ENCODE results near the gene GDF15. TPM values are rescaled to one million over a fixed set of nuclear protein-coding genes. Genes with fewer than 3 reads are reported as not detected.

The GDF15 gene
- total RNA-seq, 4 donors from 2014 or later = 0.57 to 0.89 (median 0.86) TPM; not detected in 1

DNA sequence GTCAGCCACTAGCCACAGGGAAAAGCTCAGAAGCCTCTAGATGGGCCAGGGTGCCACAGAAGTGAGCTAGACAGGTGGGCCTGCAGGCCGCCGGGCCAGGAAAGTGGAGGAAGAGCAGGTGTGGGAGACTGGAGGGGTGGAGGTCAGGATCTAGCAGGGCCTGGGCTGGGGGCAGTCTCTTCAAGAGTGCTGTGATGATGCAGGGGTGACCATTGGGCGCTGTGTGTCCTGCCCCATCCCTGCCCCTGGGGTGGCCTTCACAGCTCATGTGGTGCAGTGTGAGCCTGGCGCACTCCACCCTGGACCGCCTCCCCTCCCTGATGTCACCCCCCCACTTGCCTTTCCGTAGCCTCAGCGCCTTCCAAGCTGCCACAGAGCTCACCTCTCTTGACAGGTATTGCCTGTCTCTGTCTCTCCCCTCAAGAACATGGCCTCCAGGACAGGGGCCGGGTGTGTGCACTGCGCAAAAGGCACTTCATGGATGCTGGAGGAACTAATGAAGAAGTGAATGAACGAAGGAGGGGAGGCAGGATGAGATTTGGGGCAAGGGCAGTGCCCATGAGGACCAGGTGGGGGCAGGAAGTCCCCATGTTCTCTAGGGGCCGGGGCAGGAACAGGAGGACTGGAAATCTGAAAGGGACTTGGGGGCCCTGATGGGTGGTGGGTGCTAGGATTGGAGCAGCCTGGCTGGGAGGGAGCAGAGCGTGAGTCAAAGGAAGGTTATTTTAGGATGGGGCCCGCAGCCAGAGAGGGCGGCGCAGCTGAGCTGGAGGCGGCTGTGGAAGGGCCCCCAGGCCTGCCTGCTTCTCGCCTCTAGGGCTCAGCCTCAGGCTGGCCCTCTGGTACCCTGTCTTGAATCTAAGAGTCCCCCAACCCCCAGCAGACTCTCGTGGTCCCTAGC is 39.8 kb downstream of the GDF15 start:
- no peak for TF ChIP-seq POLR2A (IDR thresholded peaks at IDR 0.05)
- TF ChIP-seq POLR2AphosphoS5 (IDR thresholded peaks at IDR 0.05) = no peak
- TF ChIP-seq, protein P1, sequence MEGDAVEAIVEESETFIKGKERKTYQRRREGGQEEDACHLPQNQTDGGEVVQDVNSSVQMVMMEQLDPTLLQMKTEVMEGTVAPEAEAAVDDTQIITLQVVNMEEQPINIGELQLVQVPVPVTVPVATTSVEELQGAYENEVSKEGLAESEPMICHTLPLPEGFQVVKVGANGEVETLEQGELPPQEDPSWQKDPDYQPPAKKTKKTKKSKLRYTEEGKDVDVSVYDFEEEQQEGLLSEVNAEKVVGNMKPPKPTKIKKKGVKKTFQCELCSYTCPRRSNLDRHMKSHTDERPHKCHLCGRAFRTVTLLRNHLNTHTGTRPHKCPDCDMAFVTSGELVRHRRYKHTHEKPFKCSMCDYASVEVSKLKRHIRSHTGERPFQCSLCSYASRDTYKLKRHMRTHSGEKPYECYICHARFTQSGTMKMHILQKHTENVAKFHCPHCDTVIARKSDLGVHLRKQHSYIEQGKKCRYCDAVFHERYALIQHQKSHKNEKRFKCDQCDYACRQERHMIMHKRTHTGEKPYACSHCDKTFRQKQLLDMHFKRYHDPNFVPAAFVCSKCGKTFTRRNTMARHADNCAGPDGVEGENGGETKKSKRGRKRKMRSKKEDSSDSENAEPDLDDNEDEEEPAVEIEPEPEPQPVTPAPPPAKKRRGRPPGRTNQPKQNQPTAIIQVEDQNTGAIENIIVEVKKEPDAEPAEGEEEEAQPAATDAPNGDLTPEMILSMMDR (IDR thresholded peaks at IDR 0.05) = peak in 1 of 2 donors; percentile 9
- no peak for TF ChIP-seq EP300 (IDR thresholded peaks at IDR 0.05)
- H3K4me1 ChIP-seq = peaks cover 74% of the 10 kb centered on the region
- WGBS = 38% methylated on average over 14 of the region's 18 CpGs
- no peaks in the 10 kb centered on the region for H3K9me3 ChIP-seq
- H3K27me3 ChIP-seq = no peaks in the 10 kb centered on the region
- peak overlapping the region; percentile 65 for H3K27ac ChIP-seq
- peak in 1 of 2 donors; percentile 81 for DNase-seq (ENCODE audit: low spot score in 2 of 2)
- H3K36me3 ChIP-seq = no peaks in the 10 kb centered on the region
- H3K4me3 ChIP-seq = no peak overlapping the region

DNA sequence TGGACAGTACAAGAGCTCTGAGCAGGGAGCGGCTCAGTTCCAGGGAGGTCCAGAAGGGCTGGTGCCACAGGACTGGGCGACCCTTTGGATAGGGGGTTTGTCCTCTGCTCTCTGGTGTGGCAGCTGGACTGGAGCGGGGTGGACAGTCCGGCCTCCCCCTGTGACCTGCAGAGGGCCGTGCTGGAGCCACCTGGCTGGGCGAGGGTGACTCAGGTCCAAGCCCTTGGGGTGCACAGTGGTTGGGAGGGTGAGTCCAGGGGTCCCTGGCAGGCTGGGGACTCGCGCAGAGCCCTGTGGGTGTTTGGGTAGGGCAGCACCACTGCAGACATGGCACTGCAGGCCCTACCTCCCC is 40.4 kb downstream of the GDF15 start:
- Histone ChIP-seq H3K36me3 (no peaks in the 10 kb centered on the region), H3K4me3 (no peak overlapping the region), H3K9me3 (no peaks in the 10 kb centered on the region), H3K27me3 (no peaks in the 10 kb centered on the region), H3K4me1 (peaks cover 68% of the 10 kb centered on the region), H3K27ac (peak overlapping the region; percentile 65)
- DNase-seq (ENCODE audit: low spot score in 2 of 2) = no peak
- TF ChIP-seq POLR2A (IDR thresholded peaks at IDR 0.05) = no peak
- no peak for TF ChIP-seq POLR2AphosphoS5 (IDR thresholded peaks at IDR 0.05)
- TF ChIP-seq, protein P1 (IDR thresholded peaks at IDR 0.05) = no peak
- no peak for TF ChIP-seq EP300 (IDR thresholded peaks at IDR 0.05)
- 60% methylated on average over 1 of the region's 8 CpGs for WGBS

DNA sequence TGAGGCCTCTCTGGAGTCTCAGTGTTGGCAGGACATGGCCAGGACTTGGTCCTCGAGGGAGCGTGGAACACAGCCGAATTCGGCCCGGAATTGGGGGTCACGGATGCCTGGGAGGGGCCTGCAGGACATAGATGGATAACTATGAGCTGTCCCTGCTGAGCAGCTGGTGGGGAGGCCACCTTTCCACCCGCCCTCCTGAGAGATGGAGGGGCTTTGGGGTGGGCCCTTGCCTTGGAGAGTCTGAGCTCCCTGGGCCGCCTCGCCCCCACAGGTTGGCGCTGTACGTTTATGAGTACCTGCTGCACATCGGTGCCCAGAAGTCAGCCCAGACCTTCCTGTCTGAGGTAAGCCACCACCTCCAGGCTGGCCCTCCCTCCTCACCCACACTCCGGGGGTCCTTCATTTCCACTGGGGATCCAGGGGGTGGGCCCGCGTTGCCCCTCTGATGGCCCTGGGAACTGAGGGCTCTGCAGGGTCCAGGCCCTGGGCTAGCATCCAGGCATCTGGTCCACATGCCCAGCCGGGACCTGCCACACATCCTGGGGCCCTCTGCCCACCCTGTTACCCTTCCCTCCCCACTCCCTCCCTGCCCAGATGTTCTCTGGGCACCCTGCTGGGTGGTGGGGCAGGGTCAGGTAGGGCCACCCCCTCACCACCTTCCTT is 41.3 kb downstream of the GDF15 start:
- Histone ChIP-seq H3K36me3 (no peaks in the 10 kb centered on the region), H3K4me3 (no peak overlapping the region), H3K9me3 (no peaks in the 10 kb centered on the region), H3K27me3 (no peaks in the 10 kb centered on the region), H3K27ac (no peak overlapping the region), H3K4me1 (peaks cover 60% of the 10 kb centered on the region)
- 75% methylated on average over 2 of the region's 16 CpGs for WGBS
- DNase-seq (ENCODE audit: low spot score in 2 of 2) = no peak
- TF ChIP-seq POLR2AphosphoS5 (IDR thresholded peaks at IDR 0.05) (no peak), EP300 (IDR thresholded peaks at IDR 0.05) (no peak), POLR2A (IDR thresholded peaks at IDR 0.05) (no peak)
- TF ChIP-seq, protein P1 (IDR thresholded peaks at IDR 0.05) = no peak

DNA sequence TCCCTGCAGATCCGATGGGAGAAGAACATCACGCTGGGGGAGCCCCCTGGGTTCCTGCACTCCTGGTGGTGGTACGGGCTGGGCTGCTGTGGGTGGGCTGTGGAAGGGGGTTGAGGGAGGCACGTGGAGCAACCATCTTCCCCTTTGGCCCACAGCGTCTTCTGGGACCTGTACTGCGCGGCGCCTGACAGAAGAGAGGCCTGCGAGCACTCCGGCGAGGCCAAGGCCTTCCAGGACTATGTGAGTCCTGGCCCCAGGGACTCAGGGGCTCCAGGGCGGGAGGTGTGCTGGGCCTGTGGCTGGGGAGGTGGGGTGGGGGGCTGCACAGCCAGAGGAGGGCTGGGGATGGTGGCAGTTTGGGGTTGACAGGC is 41.8 kb downstream of the GDF15 start:
- H3K9me3 ChIP-seq = no peaks in the 10 kb centered on the region
- H3K36me3 ChIP-seq = no peaks in the 10 kb centered on the region
- TF ChIP-seq, protein P1 (IDR thresholded peaks at IDR 0.05) = no peak
- TF ChIP-seq POLR2A (IDR thresholded peaks at IDR 0.05) (no peak), EP300 (IDR thresholded peaks at IDR 0.05) (no peak), POLR2AphosphoS5 (IDR thresholded peaks at IDR 0.05) (no peak)
- no peaks in the 10 kb centered on the region for H3K27me3 ChIP-seq
- no peak overlapping the region for H3K4me3 ChIP-seq
- H3K27ac ChIP-seq = no peak overlapping the region
- peaks cover 55% of the 10 kb centered on the region for H3K4me1 ChIP-seq
- DNase-seq (ENCODE audit: low spot score in 2 of 2) = no peak
- 92% methylated on average over 10 of the region's 12 CpGs for WGBS

DNA sequence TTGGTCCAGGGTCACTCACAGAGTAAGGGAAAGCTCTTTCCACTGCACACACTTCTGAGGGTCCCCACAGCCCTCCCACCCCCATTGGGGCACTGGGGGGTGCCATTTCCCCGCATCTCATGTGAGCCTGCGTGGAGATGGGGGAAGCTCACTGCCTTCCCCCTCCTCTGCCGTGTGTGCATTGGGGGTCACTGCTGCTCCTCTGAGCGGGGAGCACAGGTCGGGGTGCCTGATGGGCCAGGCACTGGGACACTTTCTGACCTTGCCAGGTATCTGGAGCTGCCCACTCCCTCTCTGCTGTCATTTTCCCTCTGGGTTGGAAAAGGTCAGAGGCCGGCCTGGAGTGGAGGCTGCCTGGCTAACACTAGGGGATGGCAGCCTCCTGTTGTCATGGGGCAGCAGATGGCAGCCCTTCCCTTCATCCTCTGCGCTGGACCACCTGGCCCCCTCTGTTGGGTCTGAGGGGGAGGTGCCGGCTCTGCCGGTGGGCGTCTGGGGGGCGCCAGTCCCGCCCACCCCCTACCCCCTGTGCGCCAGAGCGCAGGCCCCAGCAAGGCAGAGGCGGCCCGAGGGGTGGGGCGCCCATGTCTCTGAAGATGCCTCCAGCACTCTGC is 42.3 kb downstream of the GDF15 start:
- peaks cover 58% of the 10 kb centered on the region for H3K4me1 ChIP-seq

More for the DNA sequence above, 42.3 kb downstream of the GDF15 start:
- no peak for DNase-seq (ENCODE audit: low spot score in 2 of 2)
- peak overlapping the region; percentile 79 for H3K27ac ChIP-seq
- 89% methylated on average over 8 of the region's 17 CpGs for WGBS
- no peaks in the 10 kb centered on the region for H3K9me3 ChIP-seq
- TF ChIP-seq POLR2AphosphoS5 (IDR thresholded peaks at IDR 0.05) (no peak), POLR2A (IDR thresholded peaks at IDR 0.05) (no peak), EP300 (IDR thresholded peaks at IDR 0.05) (no peak)
- TF ChIP-seq, protein P1 (IDR thresholded peaks at IDR 0.05) = no peak
- peak overlapping the region; percentile 47 for H3K4me3 ChIP-seq
- H3K36me3 ChIP-seq = no peaks in the 10 kb centered on the region
- no peaks in the 10 kb centered on the region for H3K27me3 ChIP-seq
